OCI-LY7 (cell line): ENCODE results near the gene SNAP29.

Source experiments
- EZH2phosphoT487 ChIP-seq: fragments of 200-600 bp; sonication (generic); IDR thresholded peaks from 2 replicates; pipeline ENCODE4 v1.6.1; 2018; ENCODE audit warnings: low read depth, borderline replicate concordance, mild to moderate bottlenecking, mixed run types, antibody characterized with exemption, low read length, moderate library complexity, mixed read lengths
- TF ChIP-seq, protein P1 (sequence below): fragments of 200-600 bp; sonication (generic); conservative IDR thresholded peaks from 2 replicates; pipeline ENCODE4 v1.5.1; 2014; ENCODE audit warnings: mild to moderate bottlenecking, antibody characterized with exemption, low read length, moderate library complexity, mixed read lengths

DNA sequence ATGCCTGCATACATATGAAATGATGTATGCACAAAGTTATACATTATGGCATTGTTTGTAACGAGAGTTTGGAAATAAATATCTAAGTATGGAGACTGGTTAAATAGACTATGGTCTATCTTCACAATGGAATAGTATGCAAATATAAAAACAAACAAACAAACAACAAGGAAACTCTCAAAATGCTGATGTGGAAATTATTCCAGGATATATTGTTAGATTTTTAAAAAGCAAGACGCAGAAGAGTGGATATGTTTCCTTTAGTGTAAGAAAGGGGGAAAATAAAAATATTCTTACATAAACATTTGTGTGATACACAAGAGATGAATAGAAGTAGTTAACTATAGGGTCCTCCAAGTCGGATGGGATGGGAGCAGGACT lies 47.6 kb downstream of the SNAP29 start:
- TF ChIP-seq, protein P1, sequence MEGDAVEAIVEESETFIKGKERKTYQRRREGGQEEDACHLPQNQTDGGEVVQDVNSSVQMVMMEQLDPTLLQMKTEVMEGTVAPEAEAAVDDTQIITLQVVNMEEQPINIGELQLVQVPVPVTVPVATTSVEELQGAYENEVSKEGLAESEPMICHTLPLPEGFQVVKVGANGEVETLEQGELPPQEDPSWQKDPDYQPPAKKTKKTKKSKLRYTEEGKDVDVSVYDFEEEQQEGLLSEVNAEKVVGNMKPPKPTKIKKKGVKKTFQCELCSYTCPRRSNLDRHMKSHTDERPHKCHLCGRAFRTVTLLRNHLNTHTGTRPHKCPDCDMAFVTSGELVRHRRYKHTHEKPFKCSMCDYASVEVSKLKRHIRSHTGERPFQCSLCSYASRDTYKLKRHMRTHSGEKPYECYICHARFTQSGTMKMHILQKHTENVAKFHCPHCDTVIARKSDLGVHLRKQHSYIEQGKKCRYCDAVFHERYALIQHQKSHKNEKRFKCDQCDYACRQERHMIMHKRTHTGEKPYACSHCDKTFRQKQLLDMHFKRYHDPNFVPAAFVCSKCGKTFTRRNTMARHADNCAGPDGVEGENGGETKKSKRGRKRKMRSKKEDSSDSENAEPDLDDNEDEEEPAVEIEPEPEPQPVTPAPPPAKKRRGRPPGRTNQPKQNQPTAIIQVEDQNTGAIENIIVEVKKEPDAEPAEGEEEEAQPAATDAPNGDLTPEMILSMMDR: no peak
- no peak for TF ChIP-seq EZH2phosphoT487
